OCI-LY1 (cell line): ENCODE measurements around the gene C1orf50.
A peak's percentile ranks its signal among the peaks of the same experiment; 100 is the strongest.

Experiments used
- H2AFZ ChIP-seq: fragments of 200-600 bp; sonication (generic), shearing (Covaris generic); 2 replicates; pipeline ENCODE4 v1.6.0; 2014; ENCODE audit warnings: antibody characterized with exemption, mild to moderate bottlenecking, low read length
- H3F3A ChIP-seq: fragments of 200-600 bp; sonication (generic), shearing (Covaris generic); 2 replicates; pipeline ENCODE4 v1.6.0; 2014; ENCODE audit warnings: mild to moderate bottlenecking, antibody characterized with exemption, low read length, moderate library complexity; ENCODE audit not compliant: insufficient read depth
- H3K27ac ChIP-seq: fragments of 200-600 bp; sonication (generic); 2 replicates; pipeline ENCODE4 v1.5.1; 2014; ENCODE audit warnings: low read length, mixed run types, mild to moderate bottlenecking, low read depth; ENCODE audit not compliant: poor library complexity, severe bottlenecking
- H3K27me3 ChIP-seq: fragments of 200-600 bp; sonication (generic); 2 replicates; pipeline ENCODE4 v1.6.0; 2014; ENCODE audit warnings: antibody characterized with exemption, mild to moderate bottlenecking, low read length, moderate library complexity; ENCODE audit not compliant: insufficient read depth
- H3K36me3 ChIP-seq: fragments of 200-600 bp; sonication (generic); 2 replicates; pipeline ENCODE4 v1.6.1; 2014; ENCODE audit warnings: mild to moderate bottlenecking, antibody characterized with exemption, low read length, moderate library complexity, mixed read lengths; ENCODE audit not compliant: insufficient read depth
- H3K4me1 ChIP-seq: fragments of 200-600 bp; sonication (generic); 2 replicates; pipeline ENCODE4 v1.5.1; 2014; ENCODE audit warnings: mild to moderate bottlenecking, low read length, moderate library complexity; ENCODE audit not compliant: insufficient read depth, severe bottlenecking
- H3K4me2 ChIP-seq: fragments of 200-600 bp; sonication (generic), shearing (Covaris generic); 2 replicates; pipeline ENCODE4 v1.6.1; 2014; ENCODE audit warnings: low read length
- H3K4me3 ChIP-seq: fragments of 200-600 bp; sonication (generic); 2 replicates; pipeline ENCODE4 v1.5.1; 2014; ENCODE audit warnings: low read length, low read depth, mild to moderate bottlenecking, mixed read lengths; ENCODE audit not compliant: poor library complexity, severe bottlenecking
- H3K79me2 ChIP-seq: fragments of 200-600 bp; shearing (Covaris generic); 2 replicates; pipeline ENCODE4 v1.6.1; 2016; ENCODE audit warnings: mixed run types, low read length, mixed read lengths; ENCODE audit not compliant: insufficient read depth
- H3K9ac ChIP-seq: fragments of 200-600 bp; sonication (generic), shearing (Covaris generic); 2 replicates; pipeline ENCODE4 v1.6.1; 2014; ENCODE audit warnings: mild to moderate bottlenecking, low read length, mixed read lengths
- H3K9me2 ChIP-seq: fragments of 200-600 bp; sonication (generic), shearing (Covaris generic); 2 replicates; pipeline ENCODE4 v1.6.1; 2014; ENCODE audit warnings: low read depth, mild to moderate bottlenecking, low read length, mixed read lengths
- H3K9me3 ChIP-seq: fragments of 200-600 bp; shearing (Covaris generic); 2 replicates; pipeline ENCODE4 v1.6.1; 2014; ENCODE audit warnings: low read length, mixed read lengths
- H4K20me1 ChIP-seq: fragments of 200-600 bp; sonication (generic), shearing (Covaris generic); 2 replicates; pipeline ENCODE4 v1.6.0; 2016; ENCODE audit warnings: mild to moderate bottlenecking, low read length; ENCODE audit not compliant: insufficient read depth
- EZH2 ChIP-seq: fragments of 200-600 bp; sonication (generic), shearing (Covaris generic); IDR thresholded peaks from 2 replicates; pipeline ENCODE4 v1.8.0; 2017; ENCODE audit warnings: borderline replicate concordance, mixed run types, mild to moderate bottlenecking, antibody characterized with exemption, low read length, moderate library complexity, mixed read lengths
- TF ChIP-seq, protein P1 (sequence below): fragments of 200-600 bp; sonication (generic), shearing (Covaris generic); IDR thresholded peaks from 2 replicates; pipeline ENCODE4 v1.5.1; 2017; ENCODE audit warnings: mild to moderate bottlenecking, antibody characterized with exemption, low read length, moderate library complexity, mixed read lengths

C1orf50 gene

DNA sequence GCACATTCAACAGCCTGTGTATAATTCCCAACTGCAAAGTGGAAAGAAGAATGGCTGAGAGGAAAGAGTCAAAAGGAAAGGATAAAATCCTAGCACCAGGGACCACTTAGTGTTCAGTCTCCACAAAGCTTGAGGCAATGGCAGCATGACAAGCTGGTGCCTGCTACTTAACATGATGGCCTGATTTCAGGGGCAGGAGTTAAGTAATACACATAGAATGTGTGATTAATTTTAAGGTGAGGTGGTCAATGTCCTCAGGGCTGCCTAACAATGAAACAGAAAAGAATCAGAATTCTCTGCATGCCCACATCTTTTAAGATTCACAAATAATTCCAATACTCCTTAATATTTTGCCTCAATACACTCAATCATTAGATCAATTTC, 9.2 kb upstream of the C1orf50 start:
- Histone ChIP-seq H3K79me2 (no peaks in the 10 kb centered on the region), H3K9ac (no peak overlapping the region), H3K4me2 (no peak overlapping the region), H4K20me1 (no peaks in the 10 kb centered on the region), H3K9me2 (no peaks in the 10 kb centered on the region), H3K9me3 (no peaks in the 10 kb centered on the region), H3K4me1 (peaks cover 11% of the 10 kb centered on the region), H3K27ac (no peak overlapping the region), H3K4me3 (no peak overlapping the region), H3K36me3 (peaks cover 52% of the 10 kb centered on the region), H3K27me3 (no peaks in the 10 kb centered on the region), H3F3A (no peaks in the 10 kb centered on the region), H2AFZ (no peak overlapping the region)
- TF ChIP-seq EZH2, result no peak
- TF ChIP-seq, protein P1, sequence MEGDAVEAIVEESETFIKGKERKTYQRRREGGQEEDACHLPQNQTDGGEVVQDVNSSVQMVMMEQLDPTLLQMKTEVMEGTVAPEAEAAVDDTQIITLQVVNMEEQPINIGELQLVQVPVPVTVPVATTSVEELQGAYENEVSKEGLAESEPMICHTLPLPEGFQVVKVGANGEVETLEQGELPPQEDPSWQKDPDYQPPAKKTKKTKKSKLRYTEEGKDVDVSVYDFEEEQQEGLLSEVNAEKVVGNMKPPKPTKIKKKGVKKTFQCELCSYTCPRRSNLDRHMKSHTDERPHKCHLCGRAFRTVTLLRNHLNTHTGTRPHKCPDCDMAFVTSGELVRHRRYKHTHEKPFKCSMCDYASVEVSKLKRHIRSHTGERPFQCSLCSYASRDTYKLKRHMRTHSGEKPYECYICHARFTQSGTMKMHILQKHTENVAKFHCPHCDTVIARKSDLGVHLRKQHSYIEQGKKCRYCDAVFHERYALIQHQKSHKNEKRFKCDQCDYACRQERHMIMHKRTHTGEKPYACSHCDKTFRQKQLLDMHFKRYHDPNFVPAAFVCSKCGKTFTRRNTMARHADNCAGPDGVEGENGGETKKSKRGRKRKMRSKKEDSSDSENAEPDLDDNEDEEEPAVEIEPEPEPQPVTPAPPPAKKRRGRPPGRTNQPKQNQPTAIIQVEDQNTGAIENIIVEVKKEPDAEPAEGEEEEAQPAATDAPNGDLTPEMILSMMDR, result no peak

GRCh38 chr1:42758641-42759040, 8.4 kb upstream of the C1orf50 start:
- Histone ChIP-seq H3K9ac (no peak overlapping the region), H4K20me1 (no peaks in the 10 kb centered on the region), H3K4me2 (no peak overlapping the region), H3K79me2 (no peaks in the 10 kb centered on the region), H3K36me3 (peaks cover 47% of the 10 kb centered on the region), H3K4me1 (peaks cover 11% of the 10 kb centered on the region), H2AFZ (no peak overlapping the region), H3K27ac (peak overlapping the region; percentile 45), H3F3A (no peaks in the 10 kb centered on the region), H3K9me2 (no peaks in the 10 kb centered on the region), H3K27me3 (no peaks in the 10 kb centered on the region), H3K9me3 (no peaks in the 10 kb centered on the region), H3K4me3 (no peak overlapping the region)
- no peak for TF ChIP-seq EZH2
- TF ChIP-seq, protein P1, result no peak

GRCh38 chr1:42759114-42759513, 7.9 kb upstream of the C1orf50 start:
- TF ChIP-seq, protein P1, result peak; percentile 58
- TF ChIP-seq EZH2, result no peak
- no peak overlapping the region for H3K4me3 ChIP-seq
- no peaks in the 10 kb centered on the region for H4K20me1 ChIP-seq
- no peaks in the 10 kb centered on the region for H3K9me3 ChIP-seq
- H3K27ac ChIP-seq, result peak overlapping the region; percentile 45
- no peak overlapping the region for H3K4me2 ChIP-seq
- H3K9me2 ChIP-seq, result no peaks in the 10 kb centered on the region
- H3K79me2 ChIP-seq, result no peaks in the 10 kb centered on the region
- no peaks in the 10 kb centered on the region for H3F3A ChIP-seq
- H3K27me3 ChIP-seq, result no peaks in the 10 kb centered on the region
- H2AFZ ChIP-seq, result no peak overlapping the region
- peaks cover 43% of the 10 kb centered on the region for H3K36me3 ChIP-seq
- H3K4me1 ChIP-seq, result peaks cover 11% of the 10 kb centered on the region
- H3K9ac ChIP-seq, result no peak overlapping the region
